Activated CD4-positive, alpha-beta T cell treated with anti-CD3 and anti-CD28 coated beads for 36 hours (primary cell): ENCODE measurements around the gene ZNF667. TPM values are rescaled to one million over a fixed set of nuclear protein-coding genes. Genes with fewer than 3 reads are reported as not detected.

Experiments
- ATAC-seq: fragments of 200-7000 bp; cut with Tn5 transposase; one replicate; pipeline ENCODE4 v1.10.0; 2021; ENCODE audit warnings: mild to moderate bottlenecking, moderate library complexity
- CTCF ChIA-PET: fragments of 350-600 bp; sonication (Branson Sonifier 250); formaldehyde crosslinking; loops from one replicate; lab custom pipeline; 2021; ENCODE audit warnings: antibody characterized with exemption; lab: Charles Lee
- POLR2A ChIA-PET: fragments of 350-600 bp; sonication (Branson Sonifier 250); formaldehyde crosslinking; loops from one replicate; lab custom pipeline; 2021; ENCODE audit warnings: antibody characterized with exemption, inconsistent platforms; lab: Charles Lee
- DNase-seq: peaks from one replicate; pipeline ENCODE4 v3.0.0-alpha.2; 2020
- H3K27ac Mint-ChIP-seq: one replicate; pipeline ENCODE4 v1.8.0; 2021; ENCODE audit warnings: mixed read lengths
- H3K27me3 Mint-ChIP-seq: one replicate; pipeline ENCODE4 v1.8.0; 2021; ENCODE audit warnings: mixed read lengths
- H3K36me3 Mint-ChIP-seq: one replicate; pipeline ENCODE4 v1.8.0; 2021; ENCODE audit warnings: low read depth, mixed read lengths
- H3K4me1 Mint-ChIP-seq: one replicate; pipeline ENCODE4 v1.8.0; 2021; ENCODE audit warnings: mixed read lengths
- H3K4me3 Mint-ChIP-seq: one replicate; pipeline ENCODE4 v1.8.0; 2021; ENCODE audit warnings: mild to moderate bottlenecking, moderate library complexity, mixed read lengths
- H3K9me3 Mint-ChIP-seq: one replicate; pipeline ENCODE4 v1.8.0; 2021; ENCODE audit warnings: low read depth, mixed read lengths
- intact Hi-C, 2 experiments: fragments of 100-400 bp; cut with DNase I in 1 of 2; cut with micrococcal nuclease in 1 of 2; formaldehyde crosslinking; loops; one replicate each; pipeline versions ENCODE4 v1.14.2 to v1.15.1; 2022 to 2024; cut with DNase I, micrococcal nuclease
- total RNA-seq, 2 experiments: library from RNA; stranded (reverse); gene quantifications; one replicate each; pipeline ENCODE4 v1.2.3, GENCODE V29; 2021

Gene ZNF667
- total RNA-seq, 2 experiments from 2014 or later, result 3.2 to 4.1 TPM

DNA sequence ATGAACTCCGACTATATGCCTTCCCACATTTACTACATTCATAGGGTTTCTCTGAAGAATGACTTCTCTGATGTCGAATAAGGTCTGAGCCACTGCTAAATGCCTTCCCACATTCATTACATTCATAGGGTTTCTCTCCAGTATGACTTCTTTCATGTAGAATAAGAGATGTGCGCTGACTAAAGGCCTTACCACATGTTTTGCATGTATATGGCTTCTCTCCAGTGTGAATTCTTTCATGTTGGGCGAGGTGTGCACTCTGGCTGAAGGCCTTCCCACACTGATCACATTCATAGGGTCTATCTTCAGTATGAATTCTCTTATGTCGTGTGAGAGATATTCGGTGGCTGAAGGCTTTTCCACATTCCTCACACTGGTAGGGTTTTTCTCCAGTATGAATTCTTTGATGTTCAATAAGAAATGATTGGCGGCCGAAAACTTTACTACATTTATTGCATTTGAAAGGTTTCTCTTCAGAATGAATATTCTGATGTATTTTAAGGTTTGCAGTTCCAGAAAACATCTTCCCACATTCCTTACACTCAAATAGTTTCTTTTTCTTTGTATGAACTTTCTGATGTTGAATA, 35.8 kb downstream of the ZNF667 start:
- DNase-seq, result no peak
- ATAC-seq, result no peak
- Mint-ChIP-seq H3K27ac (no peak overlapping the region), H3K9me3 (peaks cover 54% of the 10 kb centered on the region), H3K36me3 (peaks cover 36% of the 10 kb centered on the region), H3K4me3 (no peak overlapping the region), H3K4me1 (no peaks in the 10 kb centered on the region), H3K27me3 (no peaks in the 10 kb centered on the region)
- intact Hi-C loops, result no loop called here
- ChIA-PET CTCF (no interaction called here), POLR2A (no interaction called here)

DNA sequence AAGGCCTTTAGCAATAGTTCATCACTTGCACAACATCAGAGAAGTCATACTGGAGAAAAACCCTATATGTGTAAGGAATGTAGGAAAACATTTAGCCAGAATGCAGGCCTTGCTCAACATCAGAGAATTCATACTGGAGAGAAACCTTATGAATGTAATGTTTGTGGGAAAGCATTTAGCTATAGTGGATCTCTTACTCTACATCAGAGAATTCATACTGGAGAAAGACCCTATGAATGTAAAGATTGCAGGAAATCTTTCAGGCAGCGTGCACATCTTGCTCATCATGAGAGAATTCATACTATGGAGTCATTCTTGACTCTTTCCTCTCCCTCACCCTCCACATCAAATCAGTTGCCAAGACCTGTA, 53.2 kb downstream of the ZNF667 start:
- no peak overlapping the region for H3K4me3 Mint-ChIP-seq
- no peaks in the 10 kb centered on the region for H3K4me1 Mint-ChIP-seq
- H3K9me3 Mint-ChIP-seq, result peaks cover 59% of the 10 kb centered on the region
- CTCF ChIA-PET, result interaction anchor here (0.6 kb wide), 1 partner anchor 9 kb away, joined by 3 read pairs; no protein-coding TSS in a partner anchor
- H3K27ac Mint-ChIP-seq, result no peak overlapping the region
- intact Hi-C loops, result no loop called here
- POLR2A ChIA-PET, result no interaction called here
- no peaks in the 10 kb centered on the region for H3K27me3 Mint-ChIP-seq
- H3K36me3 Mint-ChIP-seq, result peaks cover 74% of the 10 kb centered on the region
- ATAC-seq, result no peak
- no peak for DNase-seq

DNA sequence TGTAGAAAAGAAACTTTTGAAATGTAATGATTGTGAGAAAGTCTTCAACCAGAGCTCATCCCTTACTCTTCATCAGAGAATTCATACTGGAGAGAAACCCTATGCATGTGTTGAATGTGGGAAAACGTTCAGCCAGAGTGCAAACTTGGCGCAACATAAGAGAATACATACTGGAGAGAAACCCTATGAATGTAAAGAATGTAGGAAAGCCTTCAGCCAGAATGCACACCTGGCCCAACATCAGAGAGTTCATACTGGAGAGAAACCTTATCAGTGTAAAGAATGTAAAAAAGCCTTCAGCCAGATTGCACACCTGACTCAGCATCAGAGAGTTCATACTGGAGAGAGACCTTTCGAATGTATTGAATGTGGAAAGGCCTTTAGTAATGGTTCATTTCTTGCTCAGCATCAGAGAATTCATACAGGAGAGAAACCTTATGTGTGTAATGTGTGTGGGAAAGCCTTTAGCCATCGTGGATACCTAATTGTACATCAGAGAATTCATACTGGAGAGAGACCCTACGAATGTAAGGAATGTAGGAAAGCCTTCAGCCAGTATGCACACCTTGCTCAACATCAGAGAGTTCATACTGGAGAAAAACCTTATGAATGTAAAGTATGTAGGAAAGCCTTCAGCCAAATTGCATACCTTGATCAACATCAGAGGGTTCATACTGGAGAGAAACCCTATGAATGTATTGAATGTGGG, 53.7 kb downstream of the ZNF667 start:
- H3K27ac Mint-ChIP-seq, result no peak overlapping the region
- POLR2A ChIA-PET, result no interaction called here
- H3K36me3 Mint-ChIP-seq, result peaks cover 77% of the 10 kb centered on the region
- no peaks in the 10 kb centered on the region for H3K27me3 Mint-ChIP-seq
- CTCF ChIA-PET, result interaction anchor here (0.6 to 0.8 kb wide), 2 partner anchors 10 to 1025 kb away, joined by 3 read pairs; no protein-coding TSS in a partner anchor
- H3K4me1 Mint-ChIP-seq, result no peaks in the 10 kb centered on the region
- ATAC-seq (no peak), DNase-seq (no peak)
- peaks cover 63% of the 10 kb centered on the region for H3K9me3 Mint-ChIP-seq
- intact Hi-C loops, result no loop called here
- no peak overlapping the region for H3K4me3 Mint-ChIP-seq

GRCh38 chr19:56405062-56405461, 72.1 kb downstream of the ZNF667 start:
- H3K4me1 Mint-ChIP-seq, result peaks cover 32% of the 10 kb centered on the region
- H3K27ac Mint-ChIP-seq, result peak overlapping the region; percentile 80
- H3K27me3 Mint-ChIP-seq, result no peaks in the 10 kb centered on the region
- H3K4me3 Mint-ChIP-seq, result peak overlapping the region; percentile 80
- ChIA-PET CTCF (no interaction called here), POLR2A (no interaction called here)
- ATAC-seq (peak; percentile 17), DNase-seq (peak; percentile 41)
- H3K36me3 Mint-ChIP-seq, result peaks cover 73% of the 10 kb centered on the region
- intact Hi-C loops, result loop anchor here in 1 of 2 experiments (2.0 kb wide), 1 partner anchor 284 kb away; the partner anchor contains the start of gene ZNF787
- H3K9me3 Mint-ChIP-seq, result peaks cover 54% of the 10 kb centered on the region

- ChIA-PET CTCF (no interaction called here), POLR2A (no interaction called here)
- intact Hi-C loops, result loop anchor here (1.0 to 5.0 kb wide), 10 partner anchors 11 to 1693 kb away; partner anchors contain the start of genes ZNF667 (in 2 of the 2), ZFP28 (in 1 of the 2), ZNF582 (in 1 of the 2) and ZNF71 (in 1 of the 2)
- Mint-ChIP-seq H3K4me3 (peak overlapping the region; percentile 80), H3K9me3 (peaks cover 52% of the 10 kb centered on the region), H3K27ac (peak overlapping the region; percentile 80), H3K4me1 (peaks cover 32% of the 10 kb centered on the region), H3K27me3 (no peaks in the 10 kb centered on the region), H3K36me3 (peaks cover 72% of the 10 kb centered on the region)
- ATAC-seq (peak; percentile 6), DNase-seq (no peak)
Measured at GRCh38 chr19:56404705-56405056, 72.5 kb downstream of the ZNF667 start.

- H3K4me1 Mint-ChIP-seq, result peaks cover 32% of the 10 kb centered on the region
- H3K36me3 Mint-ChIP-seq, result peaks cover 73% of the 10 kb centered on the region
- DNase-seq, result peak; percentile 94
- peak within 1 kb of the TSS; percentile 80 for H3K4me3 Mint-ChIP-seq
- ChIA-PET POLR2A (no interaction called here), CTCF (no interaction called here)
- H3K9me3 Mint-ChIP-seq, result peaks cover 58% of the 10 kb centered on the region
- no peaks in the 10 kb centered on the region for H3K27me3 Mint-ChIP-seq
- peak within 1 kb of the TSS; percentile 80 for H3K27ac Mint-ChIP-seq
- intact Hi-C loops, result loop anchor here (1.0 to 5.0 kb wide), 12 partner anchors 11 to 1693 kb away; partner anchors contain the start of genes ZNF582 (in 2 of the 2), ZNF667 (in 2 of the 2), ZFP28 (in 1 of the 2) and ZNF71 (in 1 of the 2)
- ATAC-seq, result peak; percentile 84
Measured at GRCh38 chr19:56403764-56404704, 73.1 kb downstream of the ZNF667 start, which contains the start of gene ZNF583. Gene ZNF583, plus strand, starts transcription at chr19:56404332. Its CDS starts 2,783 bp downstream, at chr19:56407115.

GRCh38 chr19:56403261-56403660, 73.9 kb downstream of the ZNF667 start:
- peak; percentile 46 for DNase-seq
- peak overlapping the region; percentile 80 for H3K4me3 Mint-ChIP-seq
- ATAC-seq, result peak; percentile 13
- H3K27ac Mint-ChIP-seq, result peak overlapping the region; percentile 80
- H3K27me3 Mint-ChIP-seq, result no peaks in the 10 kb centered on the region
- intact Hi-C loops, result loop anchor here (1.0 to 5.0 kb wide), 5 partner anchors 10 to 1694 kb away; partner anchors contain the start of genes ZNF582 (in 1 of the 2), ZNF667 (in 1 of the 2), ZSCAN18 (in 1 of the 2) and ZSCAN5A (in 1 of the 2)
- H3K4me1 Mint-ChIP-seq, result peaks cover 32% of the 10 kb centered on the region
- peaks cover 73% of the 10 kb centered on the region for H3K36me3 Mint-ChIP-seq
- CTCF ChIA-PET, result no interaction called here
- POLR2A ChIA-PET, result no interaction called here
- H3K9me3 Mint-ChIP-seq, result peaks cover 56% of the 10 kb centered on the region

DNA sequence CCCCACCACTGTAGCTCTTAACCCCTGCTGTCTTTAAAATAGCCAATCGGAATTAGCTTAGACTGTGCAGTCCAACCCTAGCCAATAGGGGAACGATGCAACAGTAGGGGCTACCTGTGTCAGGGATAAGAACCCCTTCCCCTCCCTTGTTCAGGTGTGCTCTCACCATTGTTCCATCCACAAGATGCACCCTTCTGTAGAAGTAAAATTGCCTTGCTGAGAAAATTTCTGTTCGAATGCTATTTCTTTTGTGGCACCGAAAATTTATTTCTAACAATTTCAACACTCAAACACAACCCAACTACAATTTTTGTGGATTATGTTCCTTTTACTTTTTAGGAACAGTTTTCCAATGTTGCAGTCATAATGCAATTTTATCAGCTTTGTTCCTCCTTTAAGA, 76.7 kb downstream of the ZNF667 start:
- Mint-ChIP-seq H3K4me1 (peaks cover 26% of the 10 kb centered on the region), H3K36me3 (peaks cover 76% of the 10 kb centered on the region), H3K4me3 (no peak overlapping the region), H3K9me3 (peaks cover 51% of the 10 kb centered on the region), H3K27ac (no peak overlapping the region), H3K27me3 (no peaks in the 10 kb centered on the region)
- DNase-seq (no peak), ATAC-seq (no peak)
- intact Hi-C loops, result loop anchor here (5.0 kb wide), 2 partner anchors 77 to 1697 kb away; partner anchors contain the start of genes ZNF667 (in 1 of the 2) and ZSCAN18 (in 1 of the 2)
- POLR2A ChIA-PET, result no interaction called here
- CTCF ChIA-PET, result interaction anchor here (0.9 kb wide), 1 partner anchor 68 kb away, joined by 3 read pairs; no protein-coding TSS in a partner anchor

GRCh38 chr19:56398809-56399208, 78.3 kb downstream of the ZNF667 start:
- Mint-ChIP-seq H3K4me3 (no peak overlapping the region), H3K27ac (no peak overlapping the region), H3K27me3 (no peaks in the 10 kb centered on the region), H3K36me3 (peaks cover 80% of the 10 kb centered on the region), H3K9me3 (peaks cover 55% of the 10 kb centered on the region), H3K4me1 (peaks cover 17% of the 10 kb centered on the region)
- DNase-seq (no peak), ATAC-seq (no peak)
- intact Hi-C loops, result loop anchor here in 1 of 2 experiments (10.0 kb wide), 1 partner anchor 196 kb away; the partner anchor contains the start of gene ZNF71
- ChIA-PET CTCF (no interaction called here), POLR2A (interaction anchor here (0.5 kb wide), 1 partner anchor 1104 kb away, joined by 6 read pairs; no protein-coding TSS in a partner anchor)

DNA sequence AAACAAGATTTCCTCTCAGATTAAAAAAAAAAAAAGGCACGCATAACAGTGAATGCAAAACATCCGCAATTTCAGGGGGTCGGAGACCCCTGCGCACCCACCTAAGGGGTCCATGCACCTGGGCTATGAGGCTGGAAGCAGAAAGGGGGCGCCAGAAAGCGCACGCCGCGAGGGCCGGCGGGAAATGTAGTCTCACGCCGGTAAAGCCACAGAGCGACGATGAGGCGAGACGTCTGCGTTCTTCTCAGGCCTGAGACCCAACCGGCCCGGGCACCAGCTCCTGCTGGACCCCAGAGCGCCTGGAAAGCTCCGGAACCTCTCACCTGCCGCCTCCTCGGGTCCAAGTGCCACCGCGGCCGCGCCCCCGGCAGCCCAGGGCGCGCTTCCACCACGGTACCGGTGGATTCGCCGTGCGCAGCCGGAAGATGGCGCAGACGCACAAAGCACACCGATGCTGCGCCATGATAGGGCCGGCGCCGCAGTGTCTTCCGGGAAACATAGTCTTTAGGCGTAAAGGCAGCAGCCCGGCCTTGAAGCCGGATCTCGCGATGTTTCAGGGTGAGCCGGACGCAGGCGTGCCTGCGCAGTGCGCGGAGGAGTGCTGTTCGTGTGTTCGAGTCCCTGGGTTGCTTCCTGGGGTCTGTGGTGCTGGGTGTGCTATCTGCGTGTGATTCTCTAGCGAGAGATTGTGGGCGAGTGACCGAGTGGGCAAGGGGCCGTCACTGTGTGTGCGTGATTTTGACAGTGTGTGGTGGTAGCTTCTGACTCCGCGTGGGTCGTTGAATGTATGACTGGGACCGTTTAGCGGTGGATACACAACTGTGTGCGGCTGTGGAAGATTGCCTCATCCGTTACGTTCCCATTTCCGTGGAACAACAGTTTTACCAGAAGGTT, 83.8 kb downstream of the ZNF667 start, which contains the start of gene ZNF582:
Gene ZNF582 (minus strand): TSS at position 416 of the 894 bp plus-strand sequence. CDS start 1,782 bp downstream, outside the sequence.
- POLR2A ChIA-PET, result no interaction called here
- no peaks in the 10 kb centered on the region for H3K27me3 Mint-ChIP-seq
- DNase-seq (peak; percentile 97), ATAC-seq (peak; percentile 99)
- H3K36me3 Mint-ChIP-seq, result peaks cover 82% of the 10 kb centered on the region
- intact Hi-C loops, result loop anchor here (1.0 to 10.0 kb wide), 15 partner anchors 10 to 927 kb away; partner anchors contain the start of genes ZNF71 (in 2 of the 2), ZFP28 (in 1 of the 2), ZNF460 (in 1 of the 2) and ZNF470 (in 1 of the 2)
- peak within 1 kb of the TSS; percentile 84 for H3K4me3 Mint-ChIP-seq
- H3K27ac Mint-ChIP-seq, result peak within 1 kb of the TSS; percentile 96
- peaks cover 48% of the 10 kb centered on the region for H3K9me3 Mint-ChIP-seq
- H3K4me1 Mint-ChIP-seq, result peaks cover 11% of the 10 kb centered on the region
- CTCF ChIA-PET, result interaction anchor here (2.1 kb wide), 1 partner anchor 25 kb away, joined by 11 read pairs; no protein-coding TSS in a partner anchor
